Epithelial cell of prostate (primary cell): ENCODE results near the gene MYRIP.

Experiments used
- DNase-seq: peaks from one replicate; pipeline ENCODE4 v3.0.0-alpha.2; 2011; ENCODE audit warnings: low read depth, low spot score
- H3K27ac ChIP-seq: fragments of 450-650 bp; 2 replicates; pipeline ENCODE4 v1.5.1; 2017; ENCODE audit warnings: mild to moderate bottlenecking

Gene MYRIP

DNA sequence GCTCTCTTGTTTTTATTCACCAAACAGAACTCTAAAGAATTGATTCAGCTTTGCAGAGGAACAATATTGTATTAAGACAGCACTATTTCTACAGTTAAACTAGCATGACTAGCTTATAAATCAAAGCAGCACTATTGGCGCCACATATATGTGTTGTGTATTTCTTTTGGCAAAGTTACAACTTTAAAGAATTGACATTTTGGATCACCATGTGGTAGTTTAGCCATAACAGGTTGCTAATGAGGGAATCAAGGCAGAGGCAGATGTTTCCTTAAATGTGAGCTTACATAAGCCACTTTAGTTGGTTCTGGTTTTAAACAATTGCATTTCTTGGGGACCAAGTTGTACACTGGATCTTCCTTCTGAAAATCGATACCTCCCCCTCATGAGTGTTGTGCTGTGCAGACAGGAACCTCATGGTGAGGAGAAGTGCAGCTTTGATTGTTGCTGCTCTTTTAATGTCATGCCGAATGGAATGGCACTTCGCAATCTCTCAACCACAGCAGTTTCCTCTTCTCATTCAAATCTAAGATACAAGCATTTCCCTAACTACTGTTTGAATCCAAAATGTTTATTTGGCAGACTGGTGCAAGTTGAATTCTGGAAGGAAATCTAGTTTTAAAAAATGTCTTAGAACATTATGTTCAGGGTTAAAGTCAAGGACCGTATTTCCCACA, 151.2 kb downstream of the MYRIP start:
- DNase-seq, result no peak
- no peak overlapping the region for H3K27ac ChIP-seq

DNA sequence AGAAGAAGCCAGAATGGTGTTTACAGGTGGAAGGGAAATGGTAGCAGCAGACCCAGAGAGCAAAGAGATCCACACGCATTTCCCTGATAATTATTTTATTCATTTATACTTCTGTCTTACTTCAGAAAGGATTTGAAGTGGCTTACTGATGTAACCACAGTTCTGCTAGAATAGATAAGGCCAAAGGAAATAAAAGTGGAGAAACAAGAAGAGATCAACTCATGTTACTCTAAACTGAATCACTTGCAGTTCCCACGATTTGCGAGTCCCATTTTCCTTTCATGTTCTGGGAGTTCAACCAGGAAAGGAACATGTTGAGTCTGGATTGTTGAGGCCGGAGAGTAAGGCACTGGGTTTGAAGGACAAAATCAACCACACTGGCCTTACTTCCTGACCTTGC, 151.8 kb downstream of the MYRIP start:
- H3K27ac ChIP-seq, result no peak overlapping the region
- no peak for DNase-seq

DNA sequence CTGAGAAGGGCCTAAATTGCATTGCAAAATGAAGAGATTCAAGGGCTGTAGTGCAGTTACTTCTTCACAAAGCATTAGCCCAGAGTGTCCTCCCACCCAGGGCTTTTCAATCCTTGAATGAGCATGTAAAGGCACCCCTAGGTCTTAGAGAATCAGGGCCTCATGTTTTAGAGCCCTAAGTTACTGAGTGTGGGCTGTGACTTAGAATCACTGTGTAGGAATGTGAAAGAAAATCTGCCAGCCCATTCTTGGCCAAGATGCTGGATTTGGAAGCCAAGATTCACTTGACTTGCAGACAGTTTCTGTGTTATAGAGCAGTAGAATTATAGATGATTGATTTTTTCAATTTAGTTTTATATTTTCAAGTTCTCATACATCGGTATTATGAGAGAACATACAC, 153.2 kb downstream of the MYRIP start:
- no peak overlapping the region for H3K27ac ChIP-seq
- no peak for DNase-seq

DNA sequence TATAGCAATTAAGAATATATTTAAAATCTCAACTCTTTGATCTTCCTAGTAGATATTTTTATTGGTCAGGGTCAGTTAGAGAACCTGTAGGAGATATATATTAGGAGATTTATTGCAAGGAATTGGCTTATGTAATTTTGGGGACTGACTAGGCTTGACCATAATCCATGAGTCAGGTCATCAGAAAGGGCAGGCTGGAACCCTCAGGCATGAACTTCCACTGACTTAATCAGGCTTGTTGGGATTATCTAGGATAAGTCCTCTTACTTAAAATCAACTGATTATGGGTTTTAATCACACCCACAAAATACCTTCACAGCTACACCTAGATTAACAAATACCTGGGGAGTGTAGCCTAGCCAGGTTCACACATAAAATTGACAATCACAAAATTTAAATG, 156.1 kb downstream of the MYRIP start:
- H3K27ac ChIP-seq, result no peak overlapping the region
- DNase-seq, result no peak

DNA sequence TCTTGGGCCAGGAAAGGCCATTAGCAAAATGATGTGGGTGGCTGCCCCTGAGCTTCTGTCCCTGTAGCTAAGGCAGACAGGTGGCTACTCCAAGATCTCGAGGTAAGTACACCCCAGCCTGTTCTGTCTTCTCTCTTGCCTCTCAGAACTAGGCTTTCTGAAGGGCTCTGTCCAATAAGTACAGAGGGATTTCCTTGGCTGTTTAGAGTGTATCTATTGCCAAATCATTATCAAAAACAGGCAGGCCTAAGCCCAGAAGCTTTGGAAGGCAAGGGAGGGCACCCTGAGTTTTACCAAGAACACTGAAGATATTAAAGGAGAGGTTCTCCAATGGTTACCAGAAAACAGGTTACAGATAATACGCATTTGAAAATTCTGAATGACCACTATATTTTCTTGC, 156.6 kb downstream of the MYRIP start:
- no peak overlapping the region for H3K27ac ChIP-seq
- no peak for DNase-seq

DNA sequence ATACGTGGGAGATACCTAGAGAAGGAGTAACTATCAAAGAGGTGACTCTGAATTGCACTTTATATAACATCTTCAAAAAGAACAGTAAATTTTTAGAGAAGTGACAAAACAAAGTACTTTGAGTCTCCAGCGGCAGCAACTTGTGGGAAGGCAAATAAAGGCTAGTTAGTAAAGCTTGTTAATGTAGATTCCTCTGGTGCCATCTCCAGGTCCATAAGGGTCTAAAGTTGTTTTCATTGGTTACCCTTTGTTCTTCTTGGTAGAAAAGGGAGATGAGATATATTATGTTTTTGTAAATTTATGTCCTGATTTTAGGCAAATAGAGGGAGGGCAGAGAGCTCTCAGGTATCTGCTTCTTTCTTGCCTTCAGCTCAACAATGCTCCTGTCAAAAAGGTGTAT, 161.6 kb downstream of the MYRIP start:
- H3K27ac ChIP-seq, result no peak overlapping the region
- no peak for DNase-seq

DNA sequence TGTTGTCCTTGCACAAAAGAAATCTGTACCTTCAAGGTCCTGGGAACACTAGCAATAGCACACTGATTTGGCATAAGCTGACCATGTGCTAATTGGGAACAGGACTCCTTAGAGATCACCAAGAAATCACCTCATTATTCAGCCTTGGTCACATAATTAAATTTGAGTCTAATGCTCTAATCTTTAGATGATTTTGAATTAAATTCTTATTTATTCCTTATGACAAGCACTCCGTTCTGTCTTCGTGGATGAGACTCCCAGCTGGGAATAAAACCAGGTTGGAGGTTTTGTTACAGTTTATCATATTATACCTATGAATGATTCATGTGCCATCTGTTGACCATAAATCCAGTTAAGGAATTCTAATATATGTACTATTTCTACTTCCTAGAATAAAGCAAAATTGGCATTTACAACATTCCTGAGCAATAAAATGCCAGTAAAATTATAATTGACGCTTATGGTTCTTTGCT, 162.2 kb downstream of the MYRIP start:
- H3K27ac ChIP-seq, result no peak overlapping the region
- DNase-seq, result no peak

DNA sequence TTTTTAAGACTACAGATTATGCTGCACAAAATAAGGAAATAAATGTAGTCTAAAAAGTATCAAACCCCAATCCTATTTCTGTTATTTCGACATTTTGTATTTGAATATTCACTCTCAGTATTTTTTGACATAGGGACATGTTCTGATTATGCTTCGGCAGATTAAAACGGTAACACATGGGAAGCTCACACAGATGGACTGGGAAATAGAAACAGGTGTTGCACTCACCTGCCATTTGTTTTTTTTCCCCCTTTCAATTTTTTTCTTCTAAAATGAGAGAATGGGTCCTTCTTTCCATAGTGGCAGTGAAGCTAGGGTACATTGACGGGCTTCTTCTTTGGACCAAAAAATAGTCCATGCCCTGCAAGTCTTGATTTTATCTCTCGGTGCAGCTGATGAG, 163.1 kb downstream of the MYRIP start:
- no peak for DNase-seq
- H3K27ac ChIP-seq, result no peak overlapping the region

DNA sequence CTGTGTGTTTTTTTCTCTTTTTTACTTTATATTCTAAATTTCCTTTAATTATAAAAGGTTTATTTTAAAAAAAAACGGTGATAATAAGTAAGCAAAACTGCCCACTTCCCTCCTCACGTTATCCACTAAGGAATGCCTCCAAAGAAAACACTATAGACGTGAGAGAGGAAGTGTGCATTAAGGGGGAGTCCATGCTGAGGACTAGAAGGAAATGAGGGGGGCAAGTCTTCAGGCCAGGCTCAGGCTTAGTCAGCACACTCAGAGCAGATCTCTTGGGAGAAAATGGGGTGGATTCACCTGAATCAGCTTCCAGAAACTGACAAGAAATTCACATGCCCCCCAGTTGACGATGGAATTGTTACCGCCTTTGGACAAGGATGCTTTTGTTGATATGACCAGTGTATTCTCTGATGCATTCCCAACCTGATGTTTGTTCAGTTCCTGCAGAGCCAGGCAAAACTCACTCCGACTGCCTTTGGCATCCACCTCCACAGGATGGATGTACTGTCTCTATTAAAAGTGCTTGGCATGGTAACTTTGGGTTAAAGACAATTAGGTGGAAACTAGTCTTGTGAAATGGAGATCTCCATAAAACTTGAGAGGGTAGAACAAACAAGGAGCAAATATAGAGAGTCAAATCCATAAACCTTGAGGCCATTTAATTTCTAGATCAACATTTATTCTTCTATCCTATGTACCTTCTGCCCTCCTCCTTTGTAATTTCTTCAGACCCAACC, 167.8 kb downstream of the MYRIP start:
- no peak for DNase-seq
- no peak overlapping the region for H3K27ac ChIP-seq

DNA sequence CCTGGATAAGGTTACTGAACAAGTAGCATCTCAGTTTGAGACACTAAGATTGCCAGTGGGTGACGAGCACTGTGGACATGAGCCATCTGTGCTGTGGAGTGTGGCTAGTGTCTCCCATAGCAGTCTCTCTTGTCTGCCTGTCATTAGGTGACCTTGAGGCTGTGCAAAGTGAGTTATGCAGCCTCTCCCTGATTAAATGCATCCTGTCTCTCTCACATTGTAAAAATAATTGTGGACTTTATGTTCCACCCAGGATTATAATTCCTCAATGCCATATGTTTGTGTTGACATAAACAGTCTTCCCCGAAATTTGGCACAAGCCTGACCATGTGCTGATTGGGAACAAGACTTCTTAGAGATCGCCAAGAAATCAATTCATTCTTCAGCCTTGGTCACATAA, 168.9 kb downstream of the MYRIP start:
- no peak for DNase-seq
- H3K27ac ChIP-seq, result no peak overlapping the region

DNA sequence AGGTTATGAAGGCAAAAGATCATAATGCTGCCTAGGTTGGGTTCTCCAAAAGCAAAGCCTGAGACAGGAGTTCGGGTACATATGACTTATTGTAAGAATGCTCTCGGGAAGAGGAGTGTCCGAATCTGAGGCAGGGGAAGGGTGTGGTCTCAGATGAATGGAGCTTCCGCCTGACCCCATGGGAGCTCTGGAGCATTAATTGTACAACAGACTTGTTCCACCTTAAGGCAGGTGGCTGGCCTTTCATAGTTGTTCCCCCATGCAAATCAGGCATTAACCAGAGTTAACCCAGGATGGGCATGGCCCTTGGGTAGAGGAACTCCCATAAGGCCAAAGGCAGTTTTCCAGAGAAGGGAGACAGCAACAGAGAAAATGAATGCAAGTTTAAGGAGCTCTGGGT, 170.6 kb downstream of the MYRIP start:
- no peak overlapping the region for H3K27ac ChIP-seq
- DNase-seq, result no peak

DNA sequence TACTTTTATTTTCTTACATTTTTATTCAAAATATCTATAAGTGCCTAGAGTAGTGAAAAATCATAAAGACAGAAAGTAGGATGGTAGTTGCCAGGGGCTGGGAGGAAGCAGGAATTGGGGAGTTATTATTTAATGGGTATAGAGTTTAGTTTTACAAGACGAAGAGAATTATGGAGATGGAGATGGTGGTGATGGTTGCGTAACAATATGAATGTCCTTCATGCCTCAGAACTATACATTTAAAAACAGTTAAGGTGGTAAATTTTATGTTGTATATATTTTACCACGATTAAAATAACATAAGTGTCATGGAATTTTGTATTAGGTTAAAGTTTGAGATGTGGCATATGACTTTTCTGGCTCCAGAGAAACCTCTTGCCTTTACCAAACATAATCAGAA, 171.4 kb downstream of the MYRIP start:
- H3K27ac ChIP-seq, result no peak overlapping the region
- no peak for DNase-seq

DNA sequence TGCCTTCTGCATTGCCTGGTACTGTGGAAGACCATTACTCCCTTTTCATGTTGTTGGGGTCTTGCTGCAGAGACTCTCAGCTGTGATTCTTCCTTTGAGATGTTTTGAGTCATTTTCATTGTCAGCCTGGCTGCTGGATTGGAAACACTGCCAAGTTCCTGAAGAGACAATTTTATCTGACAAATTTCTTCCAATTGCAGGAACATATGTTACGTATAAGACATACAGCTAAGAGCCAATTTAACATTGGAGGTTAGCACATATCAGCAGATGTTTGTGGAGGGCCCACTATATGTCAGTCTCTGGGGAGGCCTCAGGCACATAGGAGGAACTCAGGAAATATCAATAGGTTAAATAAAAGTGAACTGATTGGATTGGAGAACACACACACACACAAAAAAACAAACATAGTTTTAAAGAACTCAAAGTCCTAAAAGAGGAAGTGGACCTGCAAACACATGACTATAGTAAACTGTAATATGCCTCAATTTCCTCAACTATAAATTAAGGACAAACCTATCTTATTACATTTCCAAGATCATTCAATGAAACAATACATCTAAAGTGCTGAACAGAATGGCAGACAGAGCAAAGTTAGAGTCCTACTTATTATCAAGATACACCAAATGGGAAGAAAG, 172.3 kb downstream of the MYRIP start:
- H3K27ac ChIP-seq, result no peak overlapping the region
- DNase-seq, result no peak

DNA sequence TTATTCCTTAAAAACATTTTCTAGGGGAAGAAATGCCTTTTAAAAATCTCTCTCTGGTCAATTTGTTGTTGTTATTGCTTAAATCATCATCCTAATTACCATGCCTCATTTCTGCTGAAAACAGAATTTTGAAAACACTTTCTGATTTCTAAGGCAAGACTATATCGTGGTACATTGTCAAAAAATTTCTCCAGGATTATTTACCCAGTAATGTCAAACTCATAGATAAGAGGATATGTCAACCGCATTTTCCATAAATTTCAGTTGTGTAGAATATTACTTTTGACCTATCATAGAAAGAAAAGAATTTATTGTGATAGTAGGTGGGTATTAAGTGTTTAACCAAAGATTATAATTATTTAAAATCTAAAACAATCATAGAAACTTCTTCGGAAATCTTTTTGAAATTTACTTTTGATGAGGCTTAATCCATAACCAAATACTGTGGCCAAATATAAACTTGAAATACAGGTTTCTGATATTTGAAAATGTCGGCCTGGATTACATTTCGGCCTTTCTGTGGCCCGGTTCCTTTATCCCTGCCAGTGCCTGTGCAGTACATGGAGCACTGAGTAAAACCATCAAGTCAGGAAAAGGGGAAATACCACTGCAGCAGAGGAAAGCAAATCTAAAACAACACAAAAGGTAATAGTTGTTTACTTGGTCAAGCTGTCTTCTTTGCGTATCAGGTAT, 173.4 kb downstream of the MYRIP start:
- no peak overlapping the region for H3K27ac ChIP-seq
- DNase-seq, result no peak

DNA sequence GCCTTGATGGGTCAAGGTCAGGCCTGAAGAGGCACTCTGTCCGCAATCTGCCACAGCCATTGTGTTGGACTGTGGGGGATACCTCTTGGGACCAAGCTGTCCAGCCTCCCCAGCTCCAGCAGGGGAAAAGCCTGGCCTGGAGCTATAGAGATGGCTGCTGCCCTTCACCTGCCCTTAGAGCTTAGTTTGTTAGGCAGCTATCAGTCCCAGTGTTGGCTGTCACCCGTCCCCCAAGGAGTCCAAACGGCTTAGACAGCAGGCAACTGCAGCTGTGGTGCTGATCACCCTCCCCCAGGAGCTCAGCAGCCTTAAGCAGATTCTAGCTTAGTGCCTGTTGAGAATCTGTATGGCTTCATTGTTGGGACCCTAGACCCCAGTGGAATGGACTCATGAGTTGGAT, 180.3 kb downstream of the MYRIP start:
- no peak for DNase-seq
- no peak overlapping the region for H3K27ac ChIP-seq

DNA sequence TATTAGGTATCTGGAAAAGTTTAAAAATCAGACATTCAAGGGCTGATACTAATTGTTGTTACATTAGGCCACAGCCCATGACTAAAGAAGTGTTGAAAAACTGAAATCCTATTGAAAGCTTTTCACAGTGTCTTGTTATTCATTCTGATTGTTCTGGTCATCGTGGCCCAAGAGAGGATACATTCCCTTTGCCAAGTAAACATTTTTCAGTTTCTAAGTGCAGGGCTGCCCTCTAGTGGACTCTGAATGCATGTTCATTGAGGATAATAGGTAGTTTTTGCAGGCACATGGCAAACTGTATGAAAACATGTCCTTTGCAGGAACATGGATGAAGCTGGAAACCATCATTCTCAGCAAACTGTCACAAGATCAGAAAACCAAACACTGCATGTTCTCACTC, 181.1 kb downstream of the MYRIP start:
- no peak for DNase-seq

DNA sequence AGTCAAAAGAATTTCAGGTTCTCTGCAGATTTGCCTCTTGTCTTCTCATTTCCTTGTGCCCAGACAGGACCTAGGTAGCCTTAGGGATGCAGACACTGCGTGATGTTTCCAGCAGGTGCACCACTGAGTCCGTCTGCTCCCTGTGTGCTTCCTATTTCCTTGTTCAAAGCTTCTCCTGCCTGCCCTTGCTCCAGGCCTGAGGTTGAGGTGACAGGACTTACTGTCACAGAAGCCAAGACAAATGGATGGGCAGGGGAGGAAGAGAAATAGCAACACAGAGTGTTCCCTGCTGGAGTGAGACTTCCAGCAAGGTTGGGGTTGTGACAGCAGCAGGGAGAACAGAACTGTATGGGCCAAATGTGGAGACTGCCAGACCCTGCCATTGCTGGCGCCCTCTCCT, 199.4 kb downstream of the MYRIP start:
- H3K27ac ChIP-seq, result no peak overlapping the region
- DNase-seq, result no peak

More for the DNA sequence above, 181.1 kb downstream of the MYRIP start:
- no peak overlapping the region for H3K27ac ChIP-seq

DNA sequence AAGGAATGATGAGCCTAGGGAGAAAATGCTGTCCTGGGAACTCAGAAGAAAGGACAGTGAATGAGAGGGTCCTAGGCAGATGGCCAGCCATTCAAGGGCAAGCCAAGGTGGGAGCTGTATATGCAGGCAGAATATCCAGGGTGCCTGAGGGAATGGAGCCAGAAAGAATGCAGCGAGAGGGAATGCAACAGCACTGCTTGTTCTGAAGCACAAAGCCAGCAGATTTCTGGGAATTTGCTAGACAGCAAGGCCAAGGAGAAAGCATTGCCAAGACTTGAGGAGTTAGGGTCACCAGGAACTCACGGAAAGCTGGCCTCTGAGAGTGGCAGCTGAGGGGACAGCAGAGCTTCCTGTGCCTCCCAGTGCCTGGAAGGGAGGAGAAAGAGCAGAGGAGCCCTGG, 200.6 kb downstream of the MYRIP start:
- no peak overlapping the region for H3K27ac ChIP-seq
- DNase-seq, result no peak

DNA sequence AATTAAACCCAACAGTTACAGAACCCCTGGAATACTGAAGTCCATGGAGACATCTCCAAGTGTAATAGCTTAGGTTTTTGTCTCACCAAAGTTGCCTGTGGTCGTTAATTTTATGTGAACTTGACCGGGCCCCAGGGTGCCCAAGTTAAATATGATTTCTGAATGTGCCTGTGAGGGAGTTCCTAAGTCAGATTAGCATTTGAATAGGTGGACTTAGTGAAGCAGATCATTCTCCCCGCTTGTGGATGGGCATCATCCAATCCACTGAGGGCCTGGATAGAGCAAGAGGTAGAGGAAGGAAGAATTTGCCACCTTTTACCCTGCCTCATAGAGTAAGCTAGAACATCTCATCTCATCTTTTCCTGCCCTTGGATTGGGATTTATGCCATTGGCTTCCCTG, 203.0 kb downstream of the MYRIP start:
- H3K27ac ChIP-seq, result no peak overlapping the region

DNA sequence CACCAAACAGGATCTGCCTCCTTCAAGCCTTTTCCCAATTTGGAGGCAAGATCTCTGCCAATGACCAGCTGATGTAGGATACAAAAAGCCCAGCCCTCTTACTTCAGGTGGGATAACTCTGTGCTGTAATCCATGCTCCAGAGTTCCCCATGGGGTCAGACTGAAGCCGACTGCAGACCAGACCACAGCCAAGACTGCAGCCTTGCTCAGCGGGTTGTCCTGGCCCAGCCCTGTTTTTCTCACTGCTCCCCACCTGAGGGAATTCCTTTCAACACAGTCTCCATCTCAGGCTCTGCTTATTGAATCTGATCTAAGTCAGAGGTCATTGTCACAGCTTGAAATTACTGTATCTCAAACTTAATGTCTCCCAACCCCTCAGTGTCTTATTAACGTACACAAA, 207.0 kb downstream of the MYRIP start:
- no peak for DNase-seq
- H3K27ac ChIP-seq, result no peak overlapping the region

More for the DNA sequence above, 203.0 kb downstream of the MYRIP start:
- no peak for DNase-seq

DNA sequence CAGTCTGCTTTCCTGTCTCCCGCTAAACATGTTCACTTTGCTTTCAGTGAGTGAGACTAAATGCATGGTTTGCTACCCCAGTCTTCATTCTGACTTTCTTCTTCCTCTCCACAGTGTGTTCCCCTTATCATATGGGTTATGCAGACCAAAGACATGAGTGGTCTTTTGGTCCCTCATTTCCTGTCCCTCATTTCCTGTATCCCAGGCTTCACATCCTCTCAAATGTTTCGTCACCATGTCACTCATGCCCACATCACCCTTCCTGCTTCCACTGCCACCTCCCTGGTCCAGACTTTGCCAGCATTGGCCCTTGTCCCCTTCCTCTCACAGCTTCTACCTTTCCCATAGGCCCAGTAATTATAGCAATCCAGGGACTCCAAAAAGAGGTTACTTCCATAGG, 209.0 kb downstream of the MYRIP start:
- DNase-seq, result no peak
- H3K27ac ChIP-seq, result no peak overlapping the region
